ENCODE measurements around the gene KRT14.
"Not testable (repeated sequence)": the region's sequence is repeated elsewhere in the genome, so short reads cannot be mapped to it uniquely, and the experiment has no call there.

KRT14 gene

DNA sequence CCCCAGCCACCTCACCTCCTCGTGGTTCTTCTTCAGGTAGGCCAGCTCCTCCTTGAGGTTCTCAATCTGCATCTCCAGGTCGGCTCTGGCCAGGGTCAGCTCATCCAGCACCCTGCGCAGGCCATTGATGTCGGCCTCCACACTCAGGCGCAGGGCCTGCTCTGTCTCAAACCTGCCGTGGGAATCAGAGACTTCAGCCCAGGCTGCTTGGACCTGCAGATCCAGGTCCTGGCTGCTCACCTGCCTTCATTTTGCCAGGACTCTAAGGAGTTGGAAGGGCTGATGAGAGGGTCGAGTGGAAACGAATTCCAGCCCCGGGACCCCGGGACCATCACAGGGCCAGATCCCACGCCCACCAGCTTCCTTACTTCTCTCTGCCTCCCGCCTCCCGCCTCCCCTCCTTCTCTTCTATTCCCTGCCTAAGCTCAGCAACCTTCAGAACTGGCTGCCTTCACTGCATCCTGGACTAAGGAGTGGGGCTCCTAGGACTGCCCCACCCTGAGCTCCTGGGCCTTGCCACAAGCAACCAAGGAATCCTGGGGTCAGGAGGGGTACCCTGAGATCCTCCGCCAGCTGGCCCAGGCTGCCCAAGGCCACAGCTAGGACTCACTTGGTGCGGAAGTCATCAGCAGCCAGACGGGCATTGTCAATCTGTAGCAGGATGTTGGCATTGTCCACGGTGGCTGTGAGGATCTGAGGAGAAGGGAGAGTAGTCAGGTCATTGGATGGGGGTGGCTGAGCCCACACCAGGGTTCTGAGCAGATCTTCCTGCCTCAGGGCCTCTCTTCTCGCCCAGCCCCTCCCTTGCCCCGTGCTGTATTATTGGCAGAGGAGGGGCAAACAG is 35.9 kb upstream of the KRT14 start:
- not testable (repeated sequence) for H3K27ac ChIP-seq (ENCODE audit: low read depth, low read length); H3K36me3 ChIP-seq (ENCODE audit: control insufficient read depth in 1 of 2, insufficient read depth in 2 of 2, low read length in 2 of 2); H3K4me1 ChIP-seq (ENCODE audit: control insufficient read depth in 1 of 2, insufficient read depth in 2 of 2, low read length in 2 of 2); H3K9me3 ChIP-seq (ENCODE audit: control insufficient read depth in 1 of 2, low read length in 2 of 2); H3K27me3 ChIP-seq (ENCODE audit: control insufficient read depth in 1 of 2, insufficient read depth in 2 of 2, low read length in 2 of 2); H3K4me3 ChIP-seq (ENCODE audit: low read depth in 1 of 2, low read length in 2 of 2); H3K9ac ChIP-seq (ENCODE audit: low read depth in 1 of 2, low read length in 2 of 2)

DNA sequence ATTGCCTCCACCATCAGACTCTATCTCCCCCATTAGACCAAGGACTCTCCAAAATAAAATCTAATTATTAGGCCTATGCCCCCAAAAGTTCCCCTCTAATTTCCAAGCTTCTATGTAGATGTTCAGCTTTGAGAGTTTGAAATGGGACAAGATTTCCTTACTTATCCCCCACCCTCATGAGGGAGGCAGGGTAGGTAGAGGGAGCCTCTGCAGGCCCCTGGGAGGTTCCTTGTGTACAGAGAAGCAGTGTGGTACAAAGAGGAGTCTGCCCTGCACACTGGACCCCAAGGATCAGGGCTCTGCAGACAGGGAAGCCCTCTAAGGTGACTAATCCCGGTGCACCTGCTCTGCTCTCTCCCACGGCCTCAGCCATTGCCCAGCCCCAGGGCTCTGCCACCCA is 35.2 kb upstream of the KRT14 start:
- no peak overlapping the region for H3K27ac ChIP-seq (ENCODE audit: low read depth, low read length)
- H3K4me3 ChIP-seq (ENCODE audit: low read depth in 1 of 2, low read length in 2 of 2): no peak overlapping the region
- no peaks in the 10 kb centered on the region for H3K36me3 ChIP-seq (ENCODE audit: control insufficient read depth in 1 of 2, insufficient read depth in 2 of 2, low read length in 2 of 2)
- no peaks in the 10 kb centered on the region for H3K4me1 ChIP-seq (ENCODE audit: control insufficient read depth in 1 of 2, insufficient read depth in 2 of 2, low read length in 2 of 2)
- H3K9me3 ChIP-seq (ENCODE audit: control insufficient read depth in 1 of 2, low read length in 2 of 2): no peaks in the 10 kb centered on the region
- no peak overlapping the region for H3K9ac ChIP-seq (ENCODE audit: low read depth in 1 of 2, low read length in 2 of 2)
- H3K27me3 ChIP-seq (ENCODE audit: control insufficient read depth in 1 of 2, insufficient read depth in 2 of 2, low read length in 2 of 2): no peaks in the 10 kb centered on the region

DNA sequence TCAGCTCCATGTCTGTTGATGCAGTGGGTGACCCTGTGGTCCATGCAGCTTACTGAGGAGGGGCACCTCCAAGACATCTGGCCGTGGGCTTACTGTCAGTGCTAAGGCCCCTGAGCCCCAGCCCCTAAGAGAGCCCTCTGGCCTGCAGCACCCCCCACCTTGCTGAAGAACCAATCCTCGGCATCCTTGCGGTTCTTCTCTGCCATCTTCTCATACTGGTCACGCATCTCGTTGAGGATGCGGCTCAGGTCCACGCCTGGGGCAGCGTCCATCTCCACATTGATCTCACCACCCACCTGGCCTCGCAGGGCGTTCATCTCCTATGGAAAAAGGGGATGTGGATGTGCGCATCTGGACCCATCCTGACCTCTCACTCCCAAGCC is 34.7 kb upstream of the KRT14 start:
- H3K27me3 ChIP-seq (ENCODE audit: control insufficient read depth in 1 of 2, insufficient read depth in 2 of 2, low read length in 2 of 2); H3K4me1 ChIP-seq (ENCODE audit: control insufficient read depth in 1 of 2, insufficient read depth in 2 of 2, low read length in 2 of 2); H3K9ac ChIP-seq (ENCODE audit: low read depth in 1 of 2, low read length in 2 of 2): not testable (repeated sequence)

DNA sequence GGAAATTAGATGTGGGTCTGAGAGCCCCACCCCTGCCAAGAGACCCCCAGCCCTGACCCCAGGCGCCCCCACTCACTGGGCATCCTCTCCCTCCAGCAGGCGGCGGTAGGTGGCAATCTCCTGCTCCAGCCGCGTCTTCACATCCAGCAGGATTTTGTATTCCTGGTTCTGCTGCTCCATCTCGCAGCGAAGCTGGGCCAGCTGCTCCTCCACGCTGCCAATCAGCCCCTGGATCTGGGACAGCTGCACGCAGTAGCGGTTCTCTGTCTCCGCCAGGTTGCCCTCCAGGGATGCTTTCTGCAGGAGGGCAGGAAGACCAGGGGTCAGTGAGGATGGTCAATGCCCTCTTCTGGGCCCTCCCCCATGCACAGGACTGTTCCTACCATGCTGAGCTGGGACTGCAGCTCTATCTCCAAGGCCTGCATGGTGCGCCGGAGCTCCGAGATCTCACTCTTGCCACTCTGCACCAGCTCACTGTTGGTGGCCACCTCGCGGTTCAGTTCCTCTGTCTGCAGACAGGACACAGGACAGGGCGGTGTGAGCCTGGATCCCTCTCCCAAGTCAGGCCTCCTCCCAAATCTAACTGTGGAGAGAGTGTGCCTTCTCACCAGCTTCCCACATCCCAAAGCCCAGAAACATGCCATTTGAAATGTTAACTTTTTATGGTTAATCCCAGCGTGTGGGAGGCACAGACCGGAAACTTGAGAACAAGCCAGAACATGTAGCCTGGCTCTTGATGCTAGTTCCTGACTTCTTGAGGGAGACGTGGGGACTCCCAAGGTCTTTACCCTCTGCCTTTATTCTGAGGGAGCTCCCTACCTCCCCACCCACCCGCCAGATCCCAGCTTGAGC is 34.1 kb upstream of the KRT14 start:
- no peaks in the 10 kb centered on the region for H3K36me3 ChIP-seq (ENCODE audit: control insufficient read depth in 1 of 2, insufficient read depth in 2 of 2, low read length in 2 of 2)
- no peaks in the 10 kb centered on the region for H3K4me1 ChIP-seq (ENCODE audit: control insufficient read depth in 1 of 2, insufficient read depth in 2 of 2, low read length in 2 of 2)
- no peak overlapping the region for H3K4me3 ChIP-seq (ENCODE audit: low read depth in 1 of 2, low read length in 2 of 2)
- H3K27ac ChIP-seq (ENCODE audit: low read depth, low read length): no peak overlapping the region
- no peak overlapping the region for H3K9ac ChIP-seq (ENCODE audit: low read depth in 1 of 2, low read length in 2 of 2)
- H3K9me3 ChIP-seq (ENCODE audit: control insufficient read depth in 1 of 2, low read length in 2 of 2): no peaks in the 10 kb centered on the region
- peaks cover 0 to 3% of the 10 kb centered on the region in 2 donors for H3K27me3 ChIP-seq (ENCODE audit: control insufficient read depth in 1 of 2, insufficient read depth in 2 of 2, low read length in 2 of 2)

More for the DNA sequence above, 34.7 kb upstream of the KRT14 start:
- H3K9me3 ChIP-seq (ENCODE audit: control insufficient read depth in 1 of 2, low read length in 2 of 2); H3K4me3 ChIP-seq (ENCODE audit: low read depth in 1 of 2, low read length in 2 of 2); H3K27ac ChIP-seq (ENCODE audit: low read depth, low read length); H3K36me3 ChIP-seq (ENCODE audit: control insufficient read depth in 1 of 2, insufficient read depth in 2 of 2, low read length in 2 of 2): not testable (repeated sequence)

DNA sequence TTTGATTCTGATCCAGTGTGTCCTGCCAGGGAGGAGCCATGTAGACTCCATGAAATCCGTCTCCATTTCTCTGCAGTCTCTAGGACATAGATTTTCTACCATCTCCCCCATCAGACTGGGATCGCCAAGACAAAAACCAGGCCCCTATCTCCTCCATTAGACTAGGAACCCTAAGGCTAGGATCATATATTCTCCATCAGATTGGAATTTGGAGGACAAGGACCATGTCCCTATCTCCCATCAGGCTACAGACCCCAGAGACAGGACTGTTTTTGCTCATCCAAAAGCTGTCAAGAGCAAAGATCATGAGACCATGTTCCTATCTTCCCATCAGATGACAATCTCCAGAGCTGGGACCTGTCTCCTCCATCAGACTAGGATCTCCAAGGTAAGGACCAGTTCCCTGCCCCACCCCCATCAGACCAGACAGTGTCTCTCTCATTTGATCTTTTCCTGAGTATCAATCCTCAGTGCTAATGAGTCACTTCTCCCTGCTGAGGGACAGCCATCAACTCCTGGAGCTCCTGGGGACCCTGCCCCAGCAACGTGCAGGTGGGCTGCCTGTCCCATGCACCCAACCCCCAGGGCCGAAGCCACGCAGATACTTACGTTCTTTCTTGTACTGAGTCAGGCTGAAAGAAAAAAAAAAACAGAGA is 33.4 kb upstream of the KRT14 start:
- not testable (repeated sequence) for H3K36me3 ChIP-seq (ENCODE audit: control insufficient read depth in 1 of 2, insufficient read depth in 2 of 2, low read length in 2 of 2); H3K4me3 ChIP-seq (ENCODE audit: low read depth in 1 of 2, low read length in 2 of 2); H3K27ac ChIP-seq (ENCODE audit: low read depth, low read length); H3K27me3 ChIP-seq (ENCODE audit: control insufficient read depth in 1 of 2, insufficient read depth in 2 of 2, low read length in 2 of 2); H3K9me3 ChIP-seq (ENCODE audit: control insufficient read depth in 1 of 2, low read length in 2 of 2); H3K9ac ChIP-seq (ENCODE audit: low read depth in 1 of 2, low read length in 2 of 2); H3K4me1 ChIP-seq (ENCODE audit: control insufficient read depth in 1 of 2, insufficient read depth in 2 of 2, low read length in 2 of 2)

DNA sequence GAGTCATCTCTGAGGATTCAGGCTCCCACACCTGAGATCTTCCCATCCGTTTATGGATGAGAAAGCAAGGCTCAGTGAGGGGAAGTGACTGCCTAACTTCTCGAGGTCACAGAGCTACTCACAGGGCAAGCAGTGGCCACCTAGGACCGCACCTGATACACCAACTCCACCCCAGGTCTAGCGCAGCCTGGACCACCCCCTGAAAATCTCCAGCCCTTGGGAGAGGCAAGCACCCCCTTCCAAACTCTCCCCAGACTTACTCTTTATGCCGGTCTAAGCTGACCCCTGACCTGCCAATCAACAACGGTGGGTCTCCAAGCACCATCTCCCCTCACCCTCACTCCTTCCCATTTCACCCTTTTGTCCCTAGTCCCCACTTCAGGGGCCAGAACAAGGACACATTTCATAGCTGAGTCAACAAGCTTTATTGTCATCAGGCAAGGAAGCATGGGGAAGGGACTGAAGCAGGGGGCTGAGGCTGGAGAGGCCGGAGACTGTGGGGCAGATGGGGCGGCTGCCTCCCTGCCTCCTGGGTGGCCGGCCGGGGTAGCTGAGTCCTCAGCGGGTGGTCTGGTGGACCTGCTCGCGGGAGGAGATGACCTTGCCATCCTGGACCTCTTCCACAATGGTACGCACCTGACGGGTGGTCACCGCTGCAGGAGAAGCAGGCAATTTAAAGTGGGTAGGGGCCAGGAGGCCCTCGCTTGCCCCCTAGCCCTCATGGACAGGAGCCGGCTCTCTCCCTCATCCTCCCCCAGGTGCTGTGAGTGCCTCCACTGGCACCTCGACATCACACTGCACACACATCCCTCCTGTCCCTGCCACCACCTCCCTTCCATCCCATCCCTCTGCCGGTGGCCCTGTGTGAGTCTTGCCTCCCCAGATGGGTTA is 32.6 kb upstream of the KRT14 start:
- Histone ChIP-seq H3K9ac (ENCODE audit: low read depth in 1 of 2, low read length in 2 of 2) (no peak overlapping the region), H3K27ac (ENCODE audit: low read depth, low read length) (no peak overlapping the region), H3K4me3 (ENCODE audit: low read depth in 1 of 2, low read length in 2 of 2) (no peak overlapping the region), H3K27me3 (ENCODE audit: control insufficient read depth in 1 of 2, insufficient read depth in 2 of 2, low read length in 2 of 2) (peaks cover 0 to 3% of the 10 kb centered on the region in 2 donors), H3K9me3 (ENCODE audit: control insufficient read depth in 1 of 2, low read length in 2 of 2) (no peaks in the 10 kb centered on the region), H3K36me3 (ENCODE audit: control insufficient read depth in 1 of 2, insufficient read depth in 2 of 2, low read length in 2 of 2) (no peaks in the 10 kb centered on the region), H3K4me1 (ENCODE audit: control insufficient read depth in 1 of 2, insufficient read depth in 2 of 2, low read length in 2 of 2) (no peaks in the 10 kb centered on the region)

DNA sequence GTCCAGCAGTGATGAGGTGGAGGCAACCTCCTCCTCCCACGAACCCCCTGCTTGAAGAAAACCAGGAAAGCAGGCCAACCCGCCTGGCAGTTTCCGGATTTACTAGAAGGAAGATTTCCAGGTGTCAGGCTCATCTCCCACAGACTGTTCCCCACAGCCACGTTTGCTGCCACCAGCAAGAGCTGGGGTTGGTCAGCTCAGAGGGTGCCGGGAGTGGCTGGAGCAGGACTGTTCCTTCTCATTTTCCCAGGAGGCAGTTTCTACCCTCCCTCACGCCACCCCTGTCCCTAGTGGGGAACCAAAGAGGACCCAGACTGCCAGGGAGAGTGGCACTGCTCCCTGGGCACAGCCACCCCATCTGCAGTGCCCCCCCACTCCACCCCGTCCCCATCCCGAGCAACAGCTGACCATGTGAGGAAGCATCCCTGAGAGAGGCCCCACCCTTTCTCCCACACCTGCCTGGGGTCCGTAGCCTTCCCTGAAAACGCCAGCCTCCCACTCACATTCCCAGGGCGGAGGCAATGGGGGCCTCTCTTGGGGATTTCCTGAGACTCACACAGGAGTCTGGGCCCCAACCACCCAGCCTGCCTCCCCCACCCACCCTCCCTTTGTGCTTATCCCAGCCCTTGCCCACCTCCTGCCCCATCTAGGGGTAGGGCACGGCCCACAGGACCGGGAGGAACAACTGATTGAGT is 31.8 kb upstream of the KRT14 start:
- Histone ChIP-seq H3K4me3 (ENCODE audit: low read depth in 1 of 2, low read length in 2 of 2) (no peak overlapping the region), H3K9me3 (ENCODE audit: control insufficient read depth in 1 of 2, low read length in 2 of 2) (no peaks in the 10 kb centered on the region), H3K36me3 (ENCODE audit: control insufficient read depth in 1 of 2, insufficient read depth in 2 of 2, low read length in 2 of 2) (no peaks in the 10 kb centered on the region), H3K4me1 (ENCODE audit: control insufficient read depth in 1 of 2, insufficient read depth in 2 of 2, low read length in 2 of 2) (no peaks in the 10 kb centered on the region), H3K27ac (ENCODE audit: low read depth, low read length) (no peak overlapping the region), H3K27me3 (ENCODE audit: control insufficient read depth in 1 of 2, insufficient read depth in 2 of 2, low read length in 2 of 2) (peaks cover 0 to 3% of the 10 kb centered on the region in 2 donors), H3K9ac (ENCODE audit: low read depth in 1 of 2, low read length in 2 of 2) (no peak overlapping the region)

DNA sequence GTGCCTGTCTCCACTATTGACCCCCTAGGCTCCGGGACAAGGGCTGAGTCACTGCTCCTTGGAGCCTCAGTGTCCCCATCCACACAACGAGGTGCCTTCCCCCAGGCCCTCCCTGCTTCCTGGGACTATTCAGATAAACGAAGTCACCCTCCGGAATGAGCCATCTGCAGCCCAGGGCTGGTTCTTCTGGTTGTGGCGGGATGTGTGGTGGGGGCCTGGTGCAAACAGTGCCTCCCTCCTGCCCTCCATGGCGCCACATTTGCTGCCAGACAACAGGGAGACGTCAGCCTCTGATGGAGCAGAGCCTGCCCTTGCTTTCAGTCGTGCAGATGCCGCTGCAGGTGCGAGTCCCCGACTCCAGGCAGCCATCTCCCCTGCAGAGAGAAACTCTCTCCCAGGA is 31.0 kb upstream of the KRT14 start:
- Histone ChIP-seq H3K9me3 (ENCODE audit: control insufficient read depth in 1 of 2, low read length in 2 of 2) (no peaks in the 10 kb centered on the region), H3K9ac (ENCODE audit: low read depth in 1 of 2, low read length in 2 of 2) (no peak overlapping the region), H3K4me1 (ENCODE audit: control insufficient read depth in 1 of 2, insufficient read depth in 2 of 2, low read length in 2 of 2) (no peaks in the 10 kb centered on the region), H3K4me3 (ENCODE audit: low read depth in 1 of 2, low read length in 2 of 2) (no peak overlapping the region), H3K27ac (ENCODE audit: low read depth, low read length) (no peak overlapping the region), H3K27me3 (ENCODE audit: control insufficient read depth in 1 of 2, insufficient read depth in 2 of 2, low read length in 2 of 2) (peaks cover 0 to 3% of the 10 kb centered on the region in 2 donors), H3K36me3 (ENCODE audit: control insufficient read depth in 1 of 2, insufficient read depth in 2 of 2, low read length in 2 of 2) (no peaks in the 10 kb centered on the region)

DNA sequence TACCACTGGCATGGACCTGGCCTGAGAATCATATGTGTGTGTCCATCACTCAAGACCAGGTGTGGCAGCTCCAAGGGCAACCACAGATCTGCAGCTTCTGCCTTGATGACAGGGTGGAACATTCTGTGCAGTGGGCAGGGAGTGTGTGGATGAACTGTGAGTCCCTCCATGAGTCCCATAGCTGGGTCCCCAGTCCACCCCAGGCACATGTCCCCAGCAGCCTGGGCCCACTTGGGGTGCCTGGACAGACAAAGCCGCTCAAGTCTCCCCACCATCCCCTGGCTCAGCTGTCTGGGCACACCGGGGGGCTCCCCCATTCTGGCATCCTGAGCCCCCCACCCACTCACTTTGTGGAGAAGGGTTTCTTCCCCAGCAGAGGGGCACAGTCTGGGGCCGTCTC is 30.4 kb upstream of the KRT14 start:
- H3K27me3 ChIP-seq (ENCODE audit: control insufficient read depth in 1 of 2, insufficient read depth in 2 of 2, low read length in 2 of 2): peaks cover 0 to 3% of the 10 kb centered on the region in 2 donors
- H3K27ac ChIP-seq (ENCODE audit: low read depth, low read length): no peak overlapping the region
- no peak overlapping the region for H3K4me3 ChIP-seq (ENCODE audit: low read depth in 1 of 2, low read length in 2 of 2)
- no peak overlapping the region for H3K9ac ChIP-seq (ENCODE audit: low read depth in 1 of 2, low read length in 2 of 2)
- no peaks in the 10 kb centered on the region for H3K9me3 ChIP-seq (ENCODE audit: control insufficient read depth in 1 of 2, low read length in 2 of 2)
- H3K36me3 ChIP-seq (ENCODE audit: control insufficient read depth in 1 of 2, insufficient read depth in 2 of 2, low read length in 2 of 2): no peaks in the 10 kb centered on the region
- no peaks in the 10 kb centered on the region for H3K4me1 ChIP-seq (ENCODE audit: control insufficient read depth in 1 of 2, insufficient read depth in 2 of 2, low read length in 2 of 2)
